Large intestine (tissue), 3 donors: ENCODE data around the gene ARL5C. TPM values are rescaled to one million over a fixed set of nuclear protein-coding genes. Genes with fewer than 3 reads are reported as not detected.

Source experiments
- DNase-seq, 2 donors: peaks; one replicate each; pipeline versions ENCODE4 v3.0.0 to v3.0.0-alpha.2; 2013
- H3K27ac ChIP-seq: one replicate; pipeline ENCODE4 v1.5.1; 2013; ENCODE audit warnings: low read length
- H3K27me3 ChIP-seq: 2 replicates; pipeline ENCODE4 v1.6.1; 2013; ENCODE audit warnings: low read length; ENCODE audit not compliant: control insufficient read depth, insufficient read depth
- H3K36me3 ChIP-seq: 2 replicates; pipeline ENCODE4 v1.6.1; 2013; ENCODE audit warnings: low read length; ENCODE audit not compliant: control insufficient read depth, insufficient read depth
- H3K4me1 ChIP-seq: one replicate; pipeline ENCODE4 v1.6.1; 2013; ENCODE audit warnings: low read length; ENCODE audit not compliant: control insufficient read depth, insufficient read depth
- H3K4me3 ChIP-seq: one replicate; pipeline ENCODE4 v1.5.1; 2013; ENCODE audit warnings: low read length
- H3K9me3 ChIP-seq: one replicate; pipeline ENCODE4 v1.6.1; 2013; ENCODE audit warnings: mild to moderate bottlenecking, low read depth, low read length, moderate library complexity; ENCODE audit not compliant: control insufficient read depth
- WGBS: methylation state at CpG from one replicate; pipeline ENCODE4 v1.1.5; 2013; ENCODE audit warnings: low lambda C conversion rate; ENCODE audit not compliant: insufficient coverage; 5-methylcytosine and 5-hydroxymethylcytosine counted together
- polyA plus RNA-seq: library from polyadenylated mRNA; unstranded; fragments of 120-200 nt; gene quantifications from one replicate; pipeline ENCODE4 v1.2.1, GENCODE V29; 2013

The ARL5C gene
- polyA plus RNA-seq, 1 donor, result not detected

DNA sequence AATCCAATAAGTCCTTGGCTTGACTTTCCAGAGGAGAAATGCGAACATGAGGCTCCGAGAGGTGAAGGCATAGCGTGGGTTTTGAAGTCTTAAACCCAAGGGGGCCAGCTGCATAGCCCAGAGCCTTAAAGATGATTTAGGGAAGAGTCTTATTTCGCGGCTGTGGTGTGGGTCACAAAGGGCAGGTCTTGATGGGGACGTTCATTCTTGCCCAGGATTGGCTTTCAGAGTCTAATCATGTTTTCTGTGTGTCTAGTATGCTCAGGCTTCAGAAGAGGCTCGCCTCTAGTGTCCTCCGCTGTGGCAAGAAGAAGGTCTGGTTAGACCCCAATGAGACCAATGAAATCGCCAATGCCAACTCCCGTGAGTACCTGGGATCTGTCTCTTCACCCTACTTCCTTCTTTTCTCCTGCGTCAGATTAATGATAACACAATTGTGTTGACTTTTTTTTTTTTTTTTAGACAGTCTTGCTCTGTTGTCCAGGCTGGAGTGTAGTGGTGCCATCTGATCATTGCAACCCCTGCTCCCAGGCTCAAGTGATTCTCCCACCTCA lies 35.1 kb upstream of the ARL5C start:
- Histone ChIP-seq H3K27ac (peak overlapping the region; percentile 83), H3K4me1 (peaks cover 20% of the 10 kb centered on the region), H3K4me3 (peak overlapping the region; percentile 93), H3K9me3 (no peaks in the 10 kb centered on the region), H3K27me3 (peaks cover 4% of the 10 kb centered on the region), H3K36me3 (peaks cover 41% of the 10 kb centered on the region)
- DNase-seq, result no peak
- WGBS, result 42% methylated on average over 2 of the region's 11 CpGs

DNA sequence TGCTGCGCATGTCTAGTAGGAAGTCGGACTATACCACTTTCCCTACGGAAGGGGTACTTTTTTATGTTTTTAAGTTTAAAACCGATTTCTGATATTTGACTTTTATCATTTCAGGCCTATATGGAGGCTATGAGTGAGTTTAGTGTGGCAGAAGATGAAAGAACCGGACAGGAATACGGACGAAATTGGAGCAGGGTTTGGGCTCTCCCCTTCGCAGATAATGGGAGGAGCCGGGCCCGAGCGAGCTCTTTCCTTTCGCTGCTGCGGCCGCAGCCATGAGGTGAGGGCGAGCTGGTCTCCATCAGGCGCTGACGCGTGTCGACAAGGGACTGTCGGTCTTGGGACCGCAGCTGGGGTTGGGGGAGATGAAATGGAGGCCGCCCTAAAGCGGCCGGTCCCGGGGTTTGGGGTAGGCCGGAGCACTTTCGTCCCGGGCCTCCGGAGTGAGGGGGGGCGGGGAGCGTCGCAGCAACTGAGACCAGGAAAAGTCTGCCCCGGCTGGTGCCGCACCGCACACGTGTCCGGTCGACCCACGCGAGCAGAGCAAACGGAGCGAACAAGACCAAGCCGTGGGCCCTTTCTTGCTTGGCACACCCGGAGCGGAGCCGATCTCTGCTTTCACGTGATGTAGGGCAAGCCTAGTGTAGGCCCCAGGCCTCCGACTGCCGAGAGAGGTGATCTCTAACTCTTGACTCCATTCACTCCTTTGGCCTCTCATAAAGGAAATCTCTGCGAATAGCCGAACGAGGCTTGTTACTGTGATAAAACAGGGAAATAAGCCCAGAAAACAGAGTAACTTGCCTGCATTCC lies 34.3 kb upstream of the ARL5C start, which contains the start of gene RPL19:
Gene RPL19, plus strand, starts transcription at position 214 of the 810 bp plus-strand sequence. Its CDS starts 62 bp downstream, at position 276.
- DNase-seq, result peak in 1 of 2 donors; percentile 91
- peak within 1 kb of the TSS; percentile 93 for H3K4me3 ChIP-seq
- peaks cover 20% of the 10 kb centered on the region for H3K4me1 ChIP-seq
- H3K27me3 ChIP-seq, result peaks cover 4% of the 10 kb centered on the region
- peaks cover 41% of the 10 kb centered on the region for H3K36me3 ChIP-seq
- WGBS, result 0% methylated on average over 1 of the region's 52 CpGs
- H3K27ac ChIP-seq, result peak within 1 kb of the TSS; percentile 83
- H3K9me3 ChIP-seq, result no peaks in the 10 kb centered on the region

GRCh38 chr17:39199820-39200069 lies 33.8 kb upstream of the ARL5C start:
- Histone ChIP-seq H3K27me3 (peaks cover 4% of the 10 kb centered on the region), H3K36me3 (peaks cover 36% of the 10 kb centered on the region), H3K27ac (peak overlapping the region; percentile 83), H3K9me3 (no peaks in the 10 kb centered on the region), H3K4me1 (peaks cover 20% of the 10 kb centered on the region), H3K4me3 (peak overlapping the region; percentile 93)
- 0% methylated on average over 1 of the region's 10 CpGs for WGBS
- DNase-seq, result peak in 1 of 2 donors; percentile 84

DNA sequence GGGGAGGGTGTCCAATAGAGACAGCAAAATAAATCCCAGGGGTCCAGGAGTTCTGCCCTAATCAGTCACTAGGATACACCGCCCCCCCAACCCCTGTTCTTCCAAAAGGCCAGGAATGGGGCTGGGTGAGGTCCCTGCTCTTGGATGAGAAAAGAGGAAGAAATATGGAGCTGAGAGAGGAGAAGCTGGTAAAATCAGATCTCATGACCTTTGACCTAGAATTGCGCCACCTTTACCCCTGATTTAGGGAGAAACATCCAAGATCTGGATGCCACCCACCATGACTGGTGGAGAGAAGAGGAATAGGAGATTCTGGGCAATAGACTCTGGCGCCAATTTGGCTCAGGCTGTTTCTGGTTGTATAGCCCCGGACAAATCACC lies 32.2 kb upstream of the ARL5C start:
- DNase-seq, result no peak

DNA sequence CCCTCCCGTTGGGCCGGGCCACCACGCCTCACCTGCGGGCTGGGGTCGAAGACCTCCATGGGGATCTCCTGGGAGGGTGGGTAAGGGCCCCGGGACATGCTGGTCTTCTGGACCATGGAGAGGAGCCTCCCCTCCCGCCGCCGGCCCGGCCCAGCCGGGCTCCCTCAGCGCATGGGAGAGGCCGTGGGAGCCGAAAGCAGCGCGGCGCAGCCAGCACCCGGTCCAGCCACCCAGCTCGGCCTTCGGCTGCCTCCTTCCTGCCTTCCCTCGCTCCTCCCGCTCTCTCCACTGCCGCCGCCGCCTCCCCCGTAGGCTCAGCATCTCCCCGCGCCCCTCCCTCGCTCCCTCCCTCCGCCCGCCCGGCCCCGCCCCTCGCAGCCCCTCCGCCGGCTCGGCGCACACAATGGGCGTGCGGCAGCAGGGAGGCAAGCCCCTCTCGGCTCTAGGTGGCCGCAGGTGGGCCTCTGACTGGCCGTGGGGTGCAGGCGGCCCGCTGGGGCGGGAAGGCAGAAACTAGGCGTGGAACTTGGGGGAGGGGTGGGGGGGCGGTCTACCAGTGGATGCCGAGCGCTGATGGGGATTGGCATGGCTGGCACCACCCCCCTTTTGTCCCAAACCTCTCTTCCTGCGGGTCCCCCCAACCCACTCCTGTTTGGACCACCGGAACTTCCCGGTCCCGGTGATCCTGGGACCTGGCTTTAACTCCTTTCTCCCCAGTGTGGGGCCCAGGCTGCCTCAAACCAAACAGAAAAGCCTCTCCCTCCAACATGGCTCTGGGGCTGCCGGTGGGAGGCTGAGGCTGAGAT lies 31.6 kb upstream of the ARL5C start, which contains the start of gene CACNB1:
Gene CACNB1, minus strand, starts transcription at position 290 of the 806 bp plus-strand sequence. Its CDS starts 174 bp downstream, at position 116.
- WGBS, result no CpG with 5 or more reads among the region's 55 CpGs
- Histone ChIP-seq H3K27ac (peak within 1 kb of the TSS; percentile 27), H3K4me1 (peaks cover 20% of the 10 kb centered on the region), H3K27me3 (peaks cover 4% of the 10 kb centered on the region), H3K9me3 (no peaks in the 10 kb centered on the region), H3K4me3 (peak within 1 kb of the TSS; percentile 64), H3K36me3 (peaks cover 16% of the 10 kb centered on the region)
- DNase-seq, result peak in 1 of 2 donors; percentile 65

More for the DNA sequence above, 32.2 kb upstream of the ARL5C start:
- H3K4me3 ChIP-seq, result no peak overlapping the region
- WGBS, result no CpG with 5 or more reads among the region's 4 CpGs
- H3K36me3 ChIP-seq, result peaks cover 20% of the 10 kb centered on the region
- H3K27me3 ChIP-seq, result peaks cover 4% of the 10 kb centered on the region
- H3K4me1 ChIP-seq, result peaks cover 20% of the 10 kb centered on the region
- no peaks in the 10 kb centered on the region for H3K9me3 ChIP-seq
- no peak overlapping the region for H3K27ac ChIP-seq

DNA sequence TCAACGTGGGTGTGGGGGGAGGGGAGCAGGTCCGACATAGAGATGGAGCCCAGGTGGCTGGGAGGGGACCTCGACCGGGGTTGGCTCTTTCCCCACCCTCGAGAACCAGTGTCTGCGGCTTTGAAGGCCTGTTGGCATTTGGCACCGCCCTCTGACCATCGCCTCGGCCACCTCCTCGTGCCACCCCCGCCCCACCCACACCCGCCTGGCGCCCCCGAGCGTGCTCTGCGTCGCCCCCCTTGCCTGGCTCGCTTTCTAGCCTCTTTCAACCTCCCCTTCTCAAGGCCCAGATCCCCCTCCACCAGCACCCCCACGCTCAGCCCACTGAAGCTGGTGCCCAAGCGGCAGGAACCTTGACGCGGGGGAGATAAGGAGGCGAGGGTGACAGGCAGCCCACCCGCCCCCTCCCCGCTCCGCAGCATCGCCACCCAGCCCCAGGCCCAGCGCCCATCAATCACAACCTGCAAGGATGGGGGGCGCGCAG lies 30.9 kb upstream of the ARL5C start:
- DNase-seq, result no peak
- peak overlapping the region; percentile 64 for H3K4me3 ChIP-seq
- H3K27ac ChIP-seq, result peak overlapping the region; percentile 27
- peaks cover 4% of the 10 kb centered on the region for H3K27me3 ChIP-seq
- H3K4me1 ChIP-seq, result peaks cover 16% of the 10 kb centered on the region
- no CpG with 5 or more reads among the region's 30 CpGs for WGBS
- no peaks in the 10 kb centered on the region for H3K9me3 ChIP-seq
- H3K36me3 ChIP-seq, result peaks cover 8% of the 10 kb centered on the region

DNA sequence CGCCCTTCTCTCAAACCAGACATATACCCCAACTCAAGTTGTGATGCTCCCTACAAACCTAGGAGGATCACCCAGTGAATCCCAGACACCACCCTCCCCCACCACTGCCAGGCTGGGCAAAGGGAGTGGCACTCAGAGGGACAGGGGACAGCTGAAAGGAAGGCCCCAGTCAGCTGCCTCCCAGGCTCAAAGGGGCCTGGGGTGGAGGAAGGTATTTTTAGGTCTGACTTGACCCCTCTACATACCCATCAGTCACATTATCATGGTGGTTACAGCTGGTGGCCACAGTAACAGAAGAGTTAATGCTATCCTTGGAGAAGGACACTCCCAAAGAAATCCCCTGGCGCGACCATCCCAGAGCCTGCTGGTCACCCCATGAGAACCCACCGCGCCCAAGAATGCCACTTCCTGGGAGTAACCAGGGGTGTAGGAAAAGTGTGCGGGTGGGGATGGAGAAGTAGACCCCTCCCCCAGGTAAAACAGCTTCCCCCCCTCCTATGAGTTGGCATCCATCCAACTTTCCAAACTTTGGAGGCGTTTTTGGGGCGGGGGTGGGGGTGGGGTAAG lies 30.4 kb upstream of the ARL5C start:
- peaks cover 4% of the 10 kb centered on the region for H3K36me3 ChIP-seq
- H3K4me1 ChIP-seq, result peaks cover 11% of the 10 kb centered on the region
- DNase-seq, result no peak
- peak overlapping the region; percentile 64 for H3K4me3 ChIP-seq
- no peak overlapping the region for H3K27ac ChIP-seq
- no peaks in the 10 kb centered on the region for H3K9me3 ChIP-seq
- peaks cover 4% of the 10 kb centered on the region for H3K27me3 ChIP-seq
- WGBS, result no CpG with 5 or more reads among the region's 8 CpGs

DNA sequence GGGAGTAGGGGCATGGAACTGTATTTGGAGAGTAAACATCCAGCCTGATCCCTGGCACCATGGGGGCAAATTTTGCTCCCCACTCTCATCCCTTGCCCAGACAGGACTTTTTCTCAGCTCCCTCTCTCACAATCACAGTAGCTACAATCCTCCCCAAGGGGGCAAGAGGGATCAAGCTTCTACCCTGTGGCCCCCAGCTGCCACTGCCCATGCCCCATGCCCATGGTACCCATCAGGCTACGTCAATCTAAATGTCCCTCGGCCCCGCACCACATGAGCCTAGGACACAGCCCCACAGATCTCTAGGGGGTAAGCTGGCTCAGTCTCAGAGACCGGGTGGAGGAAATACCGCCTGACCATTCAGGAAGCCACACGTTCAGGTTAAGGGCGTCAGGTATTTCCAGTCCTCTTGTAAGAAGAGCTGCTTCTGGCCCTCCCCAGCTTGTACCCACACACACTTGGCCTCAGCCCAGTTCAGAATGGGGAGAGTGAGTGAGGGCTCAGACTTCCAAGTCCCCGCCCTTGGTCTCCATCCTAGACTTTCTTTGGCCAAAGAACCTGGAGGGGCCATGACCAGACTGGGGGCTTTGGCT lies 29.7 kb upstream of the ARL5C start:
- H3K9me3 ChIP-seq, result no peaks in the 10 kb centered on the region
- H3K27me3 ChIP-seq, result peaks cover 4% of the 10 kb centered on the region
- WGBS, result no CpG with 5 or more reads among the region's 8 CpGs
- H3K4me1 ChIP-seq, result peaks cover 6% of the 10 kb centered on the region
- no peak for DNase-seq
- H3K27ac ChIP-seq, result no peak overlapping the region
- H3K36me3 ChIP-seq, result peaks cover 4% of the 10 kb centered on the region
- no peak overlapping the region for H3K4me3 ChIP-seq

DNA sequence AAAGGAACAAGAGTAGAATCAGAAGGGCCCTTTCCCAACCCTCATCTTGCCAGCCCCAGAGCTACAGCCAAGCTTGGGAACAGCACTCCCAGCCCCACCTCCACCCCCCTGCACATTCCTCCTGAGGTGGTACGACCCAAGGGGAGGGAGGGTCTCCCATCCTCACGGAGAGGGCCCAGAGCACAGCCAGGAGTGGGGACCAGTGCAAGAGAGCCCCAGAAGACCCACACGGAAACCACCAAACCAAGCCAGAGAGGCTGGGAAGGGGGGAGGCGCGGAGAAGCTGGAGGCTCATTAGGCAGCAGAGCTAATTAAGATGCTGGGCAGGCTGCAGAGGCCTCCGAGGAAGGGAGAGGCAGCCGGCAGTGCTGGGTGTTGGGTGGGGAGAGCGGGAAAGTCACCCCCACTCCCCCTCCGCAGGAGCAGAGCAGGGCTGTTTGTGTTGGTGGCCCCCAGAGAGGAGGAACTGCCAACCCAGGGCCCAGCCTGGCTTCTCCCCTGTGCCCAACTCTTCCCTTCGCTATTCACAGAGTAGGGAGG lies 29.1 kb upstream of the ARL5C start:
- Histone ChIP-seq H3K9me3 (no peaks in the 10 kb centered on the region), H3K27ac (no peak overlapping the region), H3K36me3 (peaks cover 4% of the 10 kb centered on the region), H3K4me3 (no peak overlapping the region), H3K27me3 (peaks cover 4% of the 10 kb centered on the region), H3K4me1 (peaks cover 6% of the 10 kb centered on the region)
- no CpG with 5 or more reads among the region's 10 CpGs for WGBS
- DNase-seq, result no peak
